HG03457 (cell line): Measurements from ENCODE around the gene NDFIP1.
"Not testable (repeated sequence)": the region's sequence is repeated elsewhere in the genome, so short reads cannot be mapped to it uniquely, and the experiment has no call there.

Experiments
- ATAC-seq: cut with Tn5 transposase; IDR thresholded peaks from one replicate; pipeline ENCODE4 v1.9.1; 2021; ENCODE audit warnings: moderate number of reproducible peaks; ENCODE audit not compliant: unreplicated experiment

The NDFIP1 gene

DNA sequence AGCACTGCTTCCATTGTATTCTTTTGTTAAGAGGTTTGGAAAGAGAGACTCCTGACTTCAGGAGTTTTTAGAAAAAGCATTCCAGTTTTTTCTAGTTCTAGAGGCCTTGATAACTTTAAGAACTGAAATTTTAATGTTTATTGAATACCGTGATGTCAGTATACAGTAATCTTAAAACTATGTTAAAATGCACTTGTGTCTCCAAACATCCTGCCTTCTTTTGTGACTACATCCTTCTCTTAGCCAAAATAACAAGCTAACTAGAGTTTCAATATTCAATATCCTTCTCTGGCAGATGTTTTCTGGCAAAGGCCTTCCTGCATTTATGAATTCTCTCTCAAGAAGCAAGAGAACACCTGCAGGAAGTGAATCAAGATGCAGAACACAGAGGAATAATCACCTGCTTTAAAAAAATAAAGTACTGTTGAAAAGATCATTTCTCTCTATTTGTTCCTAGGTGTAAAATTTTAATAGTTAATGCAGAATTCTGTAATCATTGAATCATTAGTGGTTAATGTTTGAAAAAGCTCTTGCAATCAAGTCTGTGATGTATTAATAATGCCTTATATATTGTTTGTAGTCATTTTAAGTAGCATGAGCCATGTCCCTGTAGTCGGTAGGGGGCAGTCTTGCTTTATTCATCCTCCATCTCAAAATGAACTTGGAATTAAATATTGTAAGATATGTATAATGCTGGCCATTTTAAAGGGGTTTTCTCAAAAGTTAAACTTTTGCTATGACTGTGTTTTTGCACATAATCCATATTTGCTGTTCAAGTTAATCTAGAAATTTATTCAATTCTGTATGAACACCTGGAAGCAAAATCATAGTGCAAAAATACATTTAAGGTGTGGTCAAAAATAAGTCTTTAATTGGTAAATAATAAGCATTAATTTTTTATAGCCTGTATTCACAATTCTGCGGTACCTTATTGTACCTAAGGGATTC lies 43.1 kb downstream of the NDFIP1 start:
- no peak for ATAC-seq

DNA sequence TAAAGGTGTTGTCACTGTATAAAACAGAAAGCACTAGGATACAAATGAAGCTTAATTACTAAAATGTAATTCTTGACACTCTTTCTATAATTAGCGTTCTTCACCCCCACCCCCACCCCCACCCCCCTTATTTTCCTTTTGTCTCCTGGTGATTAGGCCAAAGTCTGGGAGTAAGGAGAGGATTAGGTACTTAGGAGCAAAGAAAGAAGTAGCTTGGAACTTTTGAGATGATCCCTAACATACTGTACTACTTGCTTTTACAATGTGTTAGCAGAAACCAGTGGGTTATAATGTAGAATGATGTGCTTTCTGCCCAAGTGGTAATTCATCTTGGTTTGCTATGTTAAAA lies 43.8 kb downstream of the NDFIP1 start:
- no peak for ATAC-seq

DNA sequence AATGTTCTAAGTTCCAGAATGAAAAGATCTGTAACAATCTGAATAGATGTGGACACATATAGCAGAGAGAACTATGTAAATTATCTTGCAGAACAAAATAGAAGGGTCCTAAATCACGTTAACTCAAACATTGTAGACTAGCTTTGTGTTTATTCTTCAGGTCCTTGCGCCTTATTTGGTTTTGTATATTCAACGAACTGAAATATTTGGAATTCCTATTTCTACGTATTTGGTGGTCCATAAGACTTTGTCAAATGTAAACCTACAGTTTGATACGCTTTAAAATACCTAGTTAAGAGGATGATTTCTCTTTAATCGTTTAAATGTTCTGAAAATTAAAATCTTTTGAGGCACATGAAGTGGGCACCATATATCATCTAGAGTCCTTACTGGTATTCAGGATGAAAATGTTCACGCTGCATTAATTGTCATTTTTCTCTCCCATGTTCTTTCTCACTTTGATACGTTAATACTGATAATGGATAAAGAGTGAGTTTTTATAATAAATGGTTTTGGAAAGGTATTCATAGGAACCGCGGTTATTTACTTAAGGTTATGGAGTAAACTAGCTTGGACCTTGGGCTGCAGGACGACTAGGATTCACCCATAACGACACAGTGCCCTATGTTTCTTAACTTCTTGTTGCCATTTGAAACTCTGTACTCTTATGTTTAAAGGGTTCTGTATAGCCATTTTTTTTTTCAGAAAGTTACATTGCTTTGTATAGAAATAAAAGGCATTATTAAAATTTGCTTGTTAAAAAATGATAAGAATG lies 45.3 kb downstream of the NDFIP1 start:
- no peak for ATAC-seq

DNA sequence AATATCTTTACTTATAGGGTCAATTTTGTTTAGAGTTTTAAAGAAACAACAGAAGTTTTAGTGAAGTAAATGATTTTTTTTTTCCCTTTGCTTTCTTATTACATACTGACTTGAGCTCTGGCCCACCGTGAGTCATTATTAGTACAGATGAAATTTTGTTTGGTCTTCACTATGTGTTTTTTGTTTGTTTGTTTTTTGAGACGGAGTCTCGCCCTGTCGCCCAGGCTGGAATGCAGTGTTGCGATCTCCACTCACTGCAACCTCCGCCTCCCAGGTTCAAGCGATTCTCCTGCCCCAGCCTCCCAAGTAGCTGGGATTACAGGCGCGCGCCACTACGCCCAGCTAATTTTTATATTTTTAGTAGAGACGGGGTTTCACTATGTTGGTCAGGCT lies 45.9 kb downstream of the NDFIP1 start:
- not testable (repeated sequence) for ATAC-seq

DNA sequence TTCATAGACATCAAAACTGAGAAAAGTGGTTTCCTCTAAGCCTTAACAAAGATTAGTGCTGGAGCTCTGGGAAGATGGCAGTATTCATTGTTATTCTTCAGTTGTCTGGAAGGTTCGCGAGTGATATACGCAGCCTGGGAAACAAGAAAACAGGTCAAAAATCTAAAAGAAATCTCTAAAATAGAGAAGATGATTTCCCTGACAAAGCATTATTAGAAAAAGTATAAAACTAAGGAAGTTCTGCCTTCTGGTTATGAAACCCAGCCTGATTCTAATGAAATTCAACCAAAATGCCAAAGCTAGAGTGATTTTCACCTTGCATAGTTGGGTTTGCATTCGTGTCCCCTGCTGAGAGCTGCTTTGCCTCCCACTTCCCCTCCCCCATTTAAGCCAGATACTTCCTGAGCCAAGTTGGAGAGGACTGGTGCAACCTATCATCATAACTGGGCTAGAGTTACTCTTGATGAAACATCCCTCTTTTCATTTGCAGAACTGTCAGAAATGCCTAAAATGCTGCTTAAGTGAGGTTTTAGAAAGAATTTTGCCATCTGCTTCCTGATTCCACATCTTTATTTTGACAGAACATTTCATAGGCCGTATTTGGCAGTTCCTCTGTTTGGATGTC lies 48.4 kb downstream of the NDFIP1 start:
- ATAC-seq: no peak

DNA sequence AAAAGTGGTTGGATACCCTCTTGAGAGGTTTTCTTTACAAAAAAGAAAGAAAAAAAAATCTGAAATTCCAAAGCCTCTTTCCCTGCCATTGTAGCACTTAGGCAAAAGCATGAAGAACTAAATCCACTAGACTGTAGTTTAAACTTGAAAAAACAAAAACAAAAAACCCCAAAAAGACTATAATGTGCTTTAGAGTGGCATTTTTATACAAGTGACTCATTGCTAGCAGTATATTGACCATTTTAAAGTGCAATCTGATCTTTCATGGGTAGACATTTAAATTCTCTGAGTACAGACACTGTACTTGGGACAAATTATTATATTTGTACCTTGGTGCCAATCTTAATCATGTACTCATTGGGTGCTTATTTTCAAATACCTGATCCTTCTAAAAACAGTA lies 50.8 kb downstream of the NDFIP1 start:
- ATAC-seq: no peak

DNA sequence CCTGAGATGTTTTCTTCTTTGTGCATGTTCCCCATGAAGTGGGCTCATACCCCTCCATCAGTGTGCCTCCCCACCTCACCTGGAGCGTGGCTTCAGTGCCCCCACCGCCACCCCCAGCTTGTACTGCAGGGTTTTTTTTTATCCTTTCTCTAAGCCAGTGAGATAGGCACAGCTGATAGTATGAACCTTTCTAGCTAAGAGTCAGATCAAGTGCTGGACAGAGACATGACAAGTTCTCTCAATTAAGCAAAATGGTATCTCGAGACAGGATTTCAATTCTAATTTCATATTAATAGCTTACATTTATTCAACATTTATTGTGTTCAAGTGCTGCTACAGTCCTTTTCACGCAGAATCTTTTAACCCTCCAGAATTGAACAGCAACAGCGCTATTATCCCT lies 55.7 kb downstream of the NDFIP1 start:
- ATAC-seq: no peak

DNA sequence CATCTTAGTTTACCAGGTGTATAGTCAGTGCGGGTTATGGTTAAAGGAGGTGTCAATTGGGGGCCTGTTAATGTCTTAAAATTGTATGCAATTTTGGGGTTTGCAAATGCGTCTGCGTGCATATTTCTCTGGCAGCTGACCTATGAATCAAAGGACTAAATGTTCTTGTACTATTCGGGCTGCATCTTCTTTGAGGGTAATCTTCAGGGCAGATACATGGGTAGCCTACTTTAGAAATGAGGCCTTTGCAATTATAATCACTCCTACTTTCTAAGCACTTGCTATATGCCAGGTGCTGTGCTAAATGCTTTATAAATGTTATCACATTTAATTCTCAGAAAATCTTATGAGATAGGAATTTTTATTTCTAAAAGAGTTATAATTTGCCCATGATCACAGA lies 58.2 kb downstream of the NDFIP1 start:
- no peak for ATAC-seq

DNA sequence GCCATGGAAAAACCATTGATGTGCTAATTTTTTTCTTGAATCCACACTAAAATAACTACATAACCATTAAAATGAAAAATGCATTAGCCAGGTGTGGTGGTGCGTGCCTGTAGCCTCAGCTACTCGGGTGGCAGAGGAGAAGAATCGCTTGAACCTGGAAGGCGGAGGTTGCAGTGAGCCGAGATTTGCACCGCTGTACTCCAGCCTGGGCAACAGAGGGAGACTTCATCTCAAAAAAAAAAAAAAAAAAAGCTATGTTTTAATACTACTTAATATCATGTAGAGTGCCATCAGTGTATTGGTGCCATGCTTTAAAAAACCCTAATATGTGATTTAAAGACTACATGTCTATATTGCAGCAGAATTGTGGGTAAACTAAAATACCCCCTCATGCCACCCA lies 58.9 kb downstream of the NDFIP1 start:
- no peak for ATAC-seq

DNA sequence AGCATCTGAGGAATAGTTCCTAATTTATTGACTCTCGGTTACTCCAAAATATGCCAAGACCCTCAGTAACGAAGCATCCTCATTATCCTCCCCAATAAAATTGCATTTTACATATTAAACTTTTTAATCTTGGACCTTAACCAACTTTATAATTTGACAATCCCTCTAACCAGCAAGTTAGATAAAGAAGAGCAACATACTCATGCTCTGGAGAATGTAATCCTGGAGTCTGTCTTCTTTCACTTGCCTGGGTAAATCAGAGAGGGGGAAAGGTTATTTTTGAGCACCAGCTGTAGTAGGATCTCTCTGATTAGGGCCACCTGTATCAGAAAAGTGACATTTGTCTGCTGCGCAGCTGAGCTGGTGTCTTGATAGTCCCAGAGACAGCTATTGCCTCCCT lies 59.8 kb downstream of the NDFIP1 start:
- no peak for ATAC-seq

DNA sequence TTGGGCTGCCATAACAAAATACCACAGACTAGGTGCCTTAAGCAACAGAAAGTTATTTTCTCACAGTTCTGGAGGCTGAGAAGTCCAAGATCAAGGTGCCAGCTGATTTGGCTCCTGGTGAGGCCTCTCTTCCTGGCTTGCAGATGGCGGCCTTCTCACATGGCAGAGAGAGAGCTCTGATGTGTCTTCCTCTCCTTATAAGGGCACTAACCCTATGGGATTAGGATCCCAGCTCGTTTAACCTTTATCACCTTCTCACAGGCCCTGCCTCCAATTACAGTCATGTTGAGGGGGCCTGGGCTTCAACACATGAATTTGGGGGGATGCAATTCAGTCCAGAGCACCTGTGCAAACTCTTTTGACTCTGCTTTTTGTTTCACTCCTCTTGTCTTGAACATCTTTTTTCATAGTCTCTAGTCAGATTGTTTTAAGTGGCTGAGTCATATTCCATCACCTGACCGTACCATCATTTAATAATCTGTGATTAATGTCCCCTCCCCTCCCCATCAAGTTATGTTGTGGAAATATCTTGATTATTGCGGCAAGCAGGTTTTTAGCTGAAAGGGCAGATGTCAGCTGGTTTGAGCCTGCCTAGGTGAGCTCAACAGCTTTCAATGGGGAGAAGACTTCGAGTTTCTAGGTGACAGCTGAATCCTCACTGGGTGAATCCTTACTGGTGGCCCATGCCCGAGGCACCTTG lies 61.8 kb downstream of the NDFIP1 start:
- no peak for ATAC-seq

DNA sequence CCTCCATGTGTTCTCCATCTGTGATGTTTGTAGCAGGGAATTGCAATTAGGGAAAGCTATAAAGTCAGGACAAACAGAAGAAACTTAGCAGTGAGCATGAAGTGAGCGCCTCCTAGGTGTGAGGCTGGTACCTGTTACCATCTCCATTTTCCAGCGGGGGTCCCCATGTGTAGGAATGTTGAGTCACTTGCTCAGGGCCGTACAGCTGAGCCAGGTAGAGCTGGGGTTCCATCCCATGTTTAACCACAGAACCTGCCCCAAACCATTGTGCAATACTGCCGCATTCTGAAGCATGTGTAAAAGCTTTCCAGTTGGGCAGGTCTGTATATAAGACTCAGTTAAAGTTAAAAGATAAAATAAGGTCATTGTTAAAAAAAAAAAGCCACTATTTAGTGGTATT lies 62.7 kb downstream of the NDFIP1 start:
- no peak for ATAC-seq

DNA sequence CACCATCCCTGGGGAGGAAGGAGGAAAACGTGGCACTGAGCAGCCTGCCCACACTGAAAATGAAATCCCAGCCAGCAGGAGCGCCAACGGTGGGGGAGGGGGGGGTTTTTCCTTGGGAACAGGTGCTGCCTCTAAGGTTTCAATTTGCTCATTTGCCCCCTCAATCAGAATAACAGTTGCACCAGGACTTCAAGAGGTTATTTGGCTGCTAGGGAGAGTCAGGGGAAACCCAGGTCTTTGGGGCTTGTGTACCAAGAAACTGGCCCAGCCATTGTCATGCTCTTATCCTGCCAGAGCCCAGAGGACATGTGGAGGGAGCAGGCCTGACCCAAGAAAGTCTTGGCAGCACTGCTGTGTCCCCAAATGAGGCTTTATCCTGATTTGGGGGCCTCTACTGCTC lies 66.5 kb downstream of the NDFIP1 start:
- ATAC-seq: no peak

DNA sequence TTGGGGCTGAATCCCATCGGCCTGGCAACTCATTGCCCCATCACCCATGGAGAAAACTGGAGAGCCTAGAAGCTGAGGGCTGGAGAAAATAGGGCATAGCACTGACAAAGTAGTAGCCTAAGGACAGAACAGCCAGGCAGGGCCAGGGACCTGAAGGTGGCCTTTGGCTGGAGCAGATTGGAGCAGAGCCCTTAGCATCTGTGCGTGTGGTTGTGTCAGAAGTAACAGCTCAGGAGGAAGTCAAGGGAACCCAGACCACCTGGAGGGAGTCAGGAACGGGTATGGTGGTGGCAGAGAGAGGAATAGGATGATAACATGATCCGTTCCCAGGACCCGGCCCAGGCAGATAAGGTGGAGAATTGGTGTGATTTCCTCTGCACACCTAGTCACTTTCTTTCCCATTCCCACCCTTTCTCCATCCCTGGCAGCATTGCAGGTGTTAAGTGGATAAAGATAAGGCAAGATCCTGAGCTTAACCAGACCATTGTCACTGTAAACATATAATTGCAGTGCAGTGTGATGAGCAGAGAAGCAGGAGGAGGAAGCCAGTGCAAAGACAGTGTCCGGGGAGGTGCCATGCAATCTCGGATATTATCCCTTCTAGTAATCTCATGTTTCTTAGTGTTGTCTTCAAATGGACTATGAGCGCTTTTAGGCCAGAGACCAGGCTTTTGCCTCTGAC lies 67.0 kb downstream of the NDFIP1 start:
- ATAC-seq: no peak

DNA sequence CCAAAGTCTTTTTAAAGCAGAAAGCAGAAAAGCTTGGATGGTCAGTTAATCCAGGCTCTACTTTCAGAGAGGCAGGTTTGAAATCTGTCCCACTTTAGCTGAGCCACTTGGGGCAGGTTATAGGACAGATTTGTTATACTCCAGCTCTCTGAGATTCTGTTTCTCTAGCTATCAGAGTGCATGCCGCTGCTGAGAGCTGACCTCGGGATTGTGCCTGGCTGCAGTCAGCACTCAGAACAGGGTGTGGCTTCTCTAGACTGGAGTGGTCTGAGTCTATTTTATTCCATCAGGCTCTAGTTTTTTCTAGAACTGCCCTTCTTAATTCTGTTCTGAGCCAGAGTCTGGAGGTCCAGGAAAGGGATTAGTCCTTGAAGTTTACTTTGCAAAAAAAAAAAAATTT lies 67.7 kb downstream of the NDFIP1 start:
- no peak for ATAC-seq

DNA sequence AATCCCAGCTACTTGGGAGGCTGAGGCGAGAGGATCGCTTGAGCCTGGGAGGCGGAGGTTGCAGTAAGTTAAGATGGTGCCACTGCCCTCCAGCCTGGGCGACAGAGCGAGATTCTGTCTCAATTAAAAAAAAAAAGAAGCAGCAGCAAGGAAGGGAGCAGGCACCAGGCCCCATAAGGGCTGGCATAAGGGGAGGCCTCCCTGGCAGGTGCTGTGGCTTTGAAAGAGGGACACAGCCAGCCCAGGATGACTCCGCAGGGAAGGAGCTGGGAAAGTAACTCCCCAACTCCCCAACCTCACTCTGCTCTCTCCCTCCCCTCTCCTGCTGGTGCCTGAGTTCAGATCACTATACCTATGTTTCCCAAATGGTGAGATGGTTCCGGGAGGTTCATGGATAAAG lies 70.1 kb downstream of the NDFIP1 start:
- ATAC-seq: no peak

DNA sequence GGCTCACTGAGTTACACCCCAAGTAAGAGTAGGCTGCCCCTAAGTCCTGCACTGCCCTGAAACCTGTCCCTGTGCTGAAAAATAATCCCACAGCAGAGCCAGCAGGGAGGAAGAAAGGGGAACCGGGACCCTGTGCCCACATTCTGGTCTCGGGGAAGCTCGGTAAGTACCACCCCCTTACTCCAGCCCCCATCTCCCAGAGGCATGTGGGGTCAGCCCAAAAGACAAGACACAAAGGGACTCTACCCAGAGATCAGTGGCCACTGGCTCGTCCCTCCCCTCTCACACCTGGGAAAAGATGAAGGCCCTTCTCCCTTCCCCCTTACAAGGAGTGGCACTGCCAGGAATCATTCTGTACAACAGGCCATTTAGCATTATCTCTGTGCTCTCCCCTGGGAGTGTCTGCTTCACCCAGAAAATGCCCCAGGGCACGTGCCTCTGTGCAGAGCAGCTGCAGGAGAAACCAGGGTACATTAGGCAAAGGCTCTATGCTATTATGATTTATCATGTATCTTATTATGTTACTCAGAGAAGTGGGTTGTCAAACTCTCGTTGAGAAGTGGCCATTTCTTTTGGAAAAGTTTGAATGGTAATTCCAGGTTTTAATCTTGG lies 71.3 kb downstream of the NDFIP1 start:
- ATAC-seq: no peak

DNA sequence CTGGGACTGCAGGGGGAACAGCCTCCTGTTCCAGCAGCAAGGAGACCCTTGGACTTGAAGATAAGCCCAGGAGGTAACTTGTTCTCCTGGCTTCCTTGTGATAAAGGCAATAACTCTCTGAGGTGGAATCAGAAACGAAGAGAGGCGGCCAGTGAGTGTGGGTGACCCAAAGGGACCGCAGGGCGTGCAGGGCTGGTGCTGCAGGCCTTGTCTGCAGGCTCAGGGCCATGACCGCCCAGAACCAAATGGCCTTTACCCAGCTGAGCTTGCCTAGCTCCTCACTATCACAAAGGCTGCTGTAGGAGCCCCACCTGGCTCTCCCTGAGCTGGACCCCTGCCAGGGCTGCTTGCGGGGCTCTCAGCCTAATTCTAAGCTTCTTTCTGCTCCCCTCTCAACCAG lies 72.5 kb downstream of the NDFIP1 start:
- no peak for ATAC-seq

DNA sequence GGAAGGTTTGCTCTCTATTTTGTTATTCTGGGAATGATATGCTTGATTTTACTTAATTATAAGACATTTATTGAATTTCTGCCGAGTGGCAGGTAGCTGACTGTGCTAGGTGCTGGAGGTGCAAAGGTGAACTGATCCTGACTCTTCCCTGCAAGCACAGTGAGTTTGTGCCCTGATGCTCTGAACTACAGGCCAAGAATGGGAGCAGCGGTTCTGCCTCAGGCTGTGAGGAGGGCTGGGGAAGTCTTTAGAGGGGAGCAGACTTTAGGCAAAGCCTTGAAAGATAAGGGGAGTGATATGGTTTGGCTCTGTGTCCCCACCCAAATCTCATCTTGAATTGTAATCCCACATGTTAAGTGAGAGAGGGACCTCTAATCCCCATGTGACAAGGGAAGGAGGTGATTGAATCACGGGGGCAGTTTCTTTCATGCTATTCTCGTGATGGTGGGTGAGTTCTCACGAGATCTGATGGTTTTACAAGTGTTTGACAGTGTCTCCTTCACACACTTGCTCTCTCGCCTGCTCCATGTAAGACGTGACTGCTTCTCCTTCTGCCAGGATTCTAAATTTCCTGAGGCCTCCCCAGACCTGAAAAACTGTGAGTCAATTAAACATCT lies 73.1 kb downstream of the NDFIP1 start:
- no peak for ATAC-seq

DNA sequence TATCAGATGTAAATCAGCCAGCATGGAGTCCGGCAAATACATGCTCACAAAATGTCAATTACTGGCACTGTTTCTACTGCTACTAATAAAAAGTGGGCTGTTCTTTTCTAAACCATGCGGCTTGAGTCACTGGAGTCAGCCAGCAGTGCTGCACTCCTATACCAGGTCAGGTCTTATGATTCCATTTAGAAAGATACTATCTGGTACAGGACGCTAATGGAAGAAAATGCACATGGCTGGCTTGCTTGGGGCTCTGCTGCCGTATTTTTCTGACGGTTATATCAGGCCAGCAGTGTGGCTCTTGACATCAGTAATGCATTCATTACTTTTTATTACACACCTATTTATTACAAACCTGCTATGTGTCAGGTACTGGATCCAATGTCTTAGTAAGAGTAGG lies 74.3 kb downstream of the NDFIP1 start:
- no peak for ATAC-seq
